IMR-90 (cell line): ENCODE measurements around the gene LAMA2. TPM values are rescaled to one million over a fixed set of nuclear protein-coding genes. Genes with fewer than 3 reads are reported as not detected.

ENCODE experiments used
- ATAC-seq: fragments of 200-7000 bp; cut with Tn5 transposase; 2 replicates; pipeline ENCODE4 v1.9.1; 2020; ENCODE audit warnings: low read depth, mild to moderate bottlenecking, moderate library complexity
- BruUV-seq: library from RNA; stranded (reverse); fragments of 400-500 nt; replicated peaks from 2 replicates; lab custom pipeline; 2021; lab: Mats Ljungman, UMichigan
- CTCF ChIA-PET: fragments of 300-600 bp; formaldehyde crosslinking; extraction: SDS; loops from one replicate; lab custom pipeline; 2021; ENCODE audit warnings: antibody characterized with exemption; lab: Yijun Ruan, JAX
- POLR2A ChIA-PET: fragments of 300-600 bp; sonication (Branson Sonifier 250); formaldehyde crosslinking; loops from one replicate; lab custom pipeline; 2022; ENCODE audit warnings: antibody characterized with exemption; ENCODE audit not compliant: unreplicated experiment; lab: Charles Lee
- DNase-seq: peaks from one replicate; pipeline ENCODE4 v3.0.0; 2013
- H2AFZ ChIP-seq: replicated peaks from 2 replicates; pipeline ENCODE3; 2013; ENCODE audit warnings: low read length, mild to moderate bottlenecking; ENCODE audit not compliant: poor library complexity
- H2AK5ac ChIP-seq: 2 replicates; pipeline ENCODE4 v1.6.1; 2013; ENCODE audit warnings: low read depth, low read length, inconsistent platforms
- H2AK9ac ChIP-seq: replicated peaks from 2 replicates; pipeline ENCODE3; 2013; ENCODE audit warnings: mild to moderate bottlenecking, low read depth, low read length, moderate library complexity; ENCODE audit not compliant: poor library complexity
- H2BK120ac ChIP-seq: 2 replicates; pipeline ENCODE4 v1.6.1; 2013; ENCODE audit warnings: low read depth, low read length, inconsistent platforms
- H2BK15ac ChIP-seq: 3 replicates; pipeline ENCODE4 v1.6.1; 2013; ENCODE audit warnings: low read depth, low read length, inconsistent platforms
- H2BK20ac ChIP-seq: 2 replicates; pipeline ENCODE4 v1.6.1; 2013; ENCODE audit warnings: low read depth, mild to moderate bottlenecking, inconsistent platforms, low read length, moderate library complexity
- H2BK5ac ChIP-seq: 2 replicates; pipeline ENCODE4 v1.6.1; 2013; ENCODE audit warnings: mild to moderate bottlenecking, low read depth, low read length, inconsistent platforms; ENCODE audit not compliant: poor library complexity, severe bottlenecking
- H3K14ac ChIP-seq: replicated peaks from 2 replicates; pipeline ENCODE4 v1.6.1; 2013; ENCODE audit warnings: low read depth, low read length, inconsistent platforms
- H3K18ac ChIP-seq: 2 replicates; pipeline ENCODE4 v1.6.1; 2013; ENCODE audit warnings: low read depth, low read length, control low read depth
- H3K23ac ChIP-seq: 2 replicates; pipeline ENCODE4 v1.6.1; 2013; ENCODE audit warnings: low read depth, low read length, inconsistent platforms
- H3K27ac ChIP-seq: 2 replicates; pipeline ENCODE4 v1.5.1; 2013; ENCODE audit warnings: mild to moderate bottlenecking, control low read depth, low read length; ENCODE audit not compliant: insufficient read depth
- H3K27me3 ChIP-seq: 2 replicates; pipeline ENCODE4 v1.6.1; 2013; ENCODE audit warnings: low read length; ENCODE audit not compliant: control insufficient read depth, insufficient read depth
- H3K36me3 ChIP-seq: 2 replicates; pipeline ENCODE4 v1.6.1; 2013; ENCODE audit warnings: low read length, mixed read lengths; ENCODE audit not compliant: control insufficient read depth, insufficient read depth
- H3K4ac ChIP-seq: 2 replicates; pipeline ENCODE4 v1.6.1; 2013; ENCODE audit warnings: low read depth, low read length, inconsistent platforms
- H3K4me1 ChIP-seq: 2 replicates; pipeline ENCODE4 v1.6.1; 2013; ENCODE audit warnings: low read length, mixed read lengths; ENCODE audit not compliant: control insufficient read depth, insufficient read depth
- H3K4me2 ChIP-seq: 2 replicates; pipeline ENCODE4 v1.6.1; 2013; ENCODE audit warnings: low read depth, mild to moderate bottlenecking, control low read depth, low read length, moderate library complexity
- H3K4me3 ChIP-seq: 2 replicates; pipeline ENCODE4 v1.5.1; 2013; ENCODE audit warnings: low read depth, mild to moderate bottlenecking, control low read depth, low read length, moderate library complexity; ENCODE audit not compliant: insufficient read depth
- H3K56ac ChIP-seq: 2 replicates; pipeline ENCODE4 v1.6.1; 2013; ENCODE audit warnings: low read length, inconsistent platforms; ENCODE audit not compliant: insufficient read depth; ENCODE audit errors: extremely low read depth
- H3K79me1 ChIP-seq, 2 experiments: 2 replicates each; pipeline ENCODE4 v1.6.1; 2013; ENCODE audit warnings: low read length in 2 of 2, inconsistent platforms in 1 of 2, low read depth in 1 of 2
- H3K9ac ChIP-seq: 2 replicates; pipeline ENCODE4 v1.6.1; 2013; ENCODE audit warnings: low read depth, low read length, control low read depth
- H3K9me1 ChIP-seq: 2 replicates; pipeline ENCODE4 v1.6.1; 2013; ENCODE audit warnings: low read length, inconsistent platforms; ENCODE audit not compliant: insufficient read depth
- H3K9me3 ChIP-seq: 2 replicates; pipeline ENCODE4 v1.6.1; 2013; ENCODE audit warnings: low read length; ENCODE audit not compliant: control insufficient read depth, insufficient read depth
- H4K20me1 ChIP-seq: 2 replicates; pipeline ENCODE4 v1.6.1; 2013; ENCODE audit warnings: low read length, inconsistent platforms; ENCODE audit not compliant: insufficient read depth
- H4K5ac ChIP-seq: 2 replicates; pipeline ENCODE4 v1.6.1; 2013; ENCODE audit warnings: mild to moderate bottlenecking, low read depth, low read length, control low read depth
- H4K8ac ChIP-seq, 2 experiments: 2 replicates each; pipeline ENCODE4 v1.6.1; 2013; ENCODE audit warnings: low read depth in 2 of 2, low read length in 2 of 2, control low read depth in 1 of 2, inconsistent platforms in 1 of 2
- H4K91ac ChIP-seq: 2 replicates; pipeline ENCODE4 v1.6.1; 2013; ENCODE audit warnings: low read depth, low read length, inconsistent platforms; ENCODE audit not compliant: insufficient read depth
- BHLHE40 ChIP-seq: fragments of 150-350 bp; IDR thresholded peaks from 2 replicates; pipeline ENCODE4 v1.6.1; 2016; ENCODE audit warnings: mild to moderate bottlenecking, low read depth, low read length
- CEBPB ChIP-seq: IDR thresholded peaks from 2 replicates; pipeline ENCODE4 v1.6.1; 2012; ENCODE audit warnings: low read depth, low read length, improper control_type of control experiment
- CHD1 ChIP-seq: IDR thresholded peaks from 2 replicates; pipeline ENCODE4 v1.6.1; 2012; ENCODE audit warnings: low read depth, low read length, improper control_type of control experiment
- CTCF ChIP-seq: conservative IDR thresholded peaks from 2 replicates; pipeline ENCODE4 v1.5.1; 2012; ENCODE audit warnings: mild to moderate bottlenecking, low read depth, low read length, improper control_type of control experiment
- ELK1 ChIP-seq: fragments of 150-350 bp; IDR thresholded peaks from 2 replicates; pipeline ENCODE4 v1.6.1; 2016; ENCODE audit warnings: low read depth, mild to moderate bottlenecking, low read length, moderate library complexity, borderline replicate concordance
- FOS ChIP-seq: fragments of 150-350 bp; IDR thresholded peaks from 2 replicates; pipeline ENCODE4 v1.6.1; 2016; ENCODE audit warnings: low read depth, low read length
- MAFK ChIP-seq: IDR thresholded peaks from 2 replicates; pipeline ENCODE4 v1.6.1; 2012; ENCODE audit warnings: low read depth, low read length, improper control_type of control experiment
- POLR2A ChIP-seq: IDR thresholded peaks from 2 replicates; pipeline ENCODE4 v1.6.1; 2012; ENCODE audit warnings: mild to moderate bottlenecking, low read depth, low read length
- RAD21 ChIP-seq: IDR thresholded peaks from 2 replicates; pipeline ENCODE4 v1.6.1; 2012; ENCODE audit warnings: low read length, improper control_type of control experiment
- RCOR1 ChIP-seq: IDR thresholded peaks from 2 replicates; pipeline ENCODE4 v1.6.1; 2012; ENCODE audit warnings: mild to moderate bottlenecking, low read length, improper control_type of control experiment; ENCODE audit not compliant: insufficient replicate concordance
- RFX5 ChIP-seq: IDR thresholded peaks from 2 replicates; pipeline ENCODE4 v1.8.0; 2012; ENCODE audit warnings: low read depth, mild to moderate bottlenecking, low read length, moderate library complexity
- SMC3 ChIP-seq: fragments of 150-350 bp; IDR thresholded peaks from 2 replicates; pipeline ENCODE4 v1.6.1; 2016; ENCODE audit warnings: low read depth, mild to moderate bottlenecking, antibody characterized with exemption, low read length, moderate library complexity
- USF2 ChIP-seq: fragments of 150-350 bp; IDR thresholded peaks from 2 replicates; pipeline ENCODE4 v1.6.1; 2017; ENCODE audit warnings: mild to moderate bottlenecking, antibody characterized with exemption, low read length, low read depth
- WGBS, 2 experiments: methylation state at CpG; one replicate each; pipeline versions ENCODE4 v1.1.5 to v1.1.7; 2013; ENCODE audit warnings: missing lambda C conversion rate in 2 of 2; ENCODE audit not compliant: insufficient read length in 1 of 2; ENCODE audit errors: extremely low coverage in 2 of 2; 5-methylcytosine and 5-hydroxymethylcytosine counted together
- dilution Hi-C: fragments of 300-500 bp; cut with HindIII; formaldehyde crosslinking; loops from one replicate; pipeline ENCODE4 v1.14.3; 2018; ENCODE audit warnings: low sequenced_read_pairs; ENCODE audit not compliant: unreplicated experiment
- in situ Hi-C: fragments of 300-500 bp; cut with MboI; formaldehyde crosslinking; loops from 3 replicates; pipeline ENCODE4 v1.14.3; 2019; ENCODE audit warnings: low sequenced_read_pairs, inconsistent platforms, mixed read lengths
- intact Hi-C: fragments of 100-400 bp; cut with micrococcal nuclease; formaldehyde crosslinking; loops from 2 replicates; pipeline ENCODE4 v1.10.0; 2022
- polyA plus RNA-seq, 3 experiments: library from polyadenylated mRNA; depleted of rRNA; stranded (reverse); fragments of >200 nt; gene quantifications; 2 replicates each; pipeline ENCODE4 v1.2.3, GENCODE V29; 2012; ENCODE audit warnings: low replicate concordance in 1 of 3
- total RNA-seq: library from RNA; depleted of rRNA; stranded (reverse); fragments of >200 nt; gene quantifications from 2 replicates; pipeline ENCODE4 v1.2.3, GENCODE V29; 2012

LAMA2 gene
- total and polyA plus RNA-seq, 2 of the 4 experiments (the other 2 are of a cell fraction): 9.9 to 13.3 TPM

DNA sequence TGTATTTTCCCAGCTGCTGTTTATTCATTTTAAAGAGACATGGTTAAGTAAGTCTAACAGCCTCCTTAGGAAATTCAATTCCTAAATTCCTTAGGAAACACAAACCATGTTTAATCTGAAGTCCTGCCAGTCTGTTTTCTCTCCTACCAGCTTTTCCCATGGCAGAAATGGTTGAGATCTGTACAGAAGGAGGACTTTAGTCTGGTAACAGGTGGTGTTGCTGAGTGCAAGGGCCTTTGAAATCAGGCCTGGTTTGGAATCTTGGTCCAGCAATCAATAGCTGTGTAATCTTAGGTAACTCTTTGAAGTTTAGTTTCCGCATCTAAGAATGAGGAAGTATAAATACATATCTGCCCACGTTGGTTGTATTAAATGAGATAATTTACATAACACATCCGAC is 232.5 kb downstream of the LAMA2 start:
- CTCF ChIA-PET: interaction anchor here (1.1 to 1.3 kb wide), 2 partner anchors 10 to 15 kb away, joined by 3 to 4 read pairs; no protein-coding TSS in a partner anchor
- BruUV-seq: no TSS peak
- ATAC-seq: no peak

More for the DNA sequence above, 232.5 kb downstream of the LAMA2 start:
- Histone ChIP-seq H4K20me1 (no peaks in the 10 kb centered on the region), H3K4me3 (no peak overlapping the region), H2AK9ac (no peak overlapping the region), H2AK5ac (no peak overlapping the region), H3K4me1 (no peaks in the 10 kb centered on the region), H4K91ac (no peak overlapping the region), H3K27me3 (no peaks in the 10 kb centered on the region), H3K4me2 (no peak overlapping the region), H3K14ac (no peak overlapping the region), H3K36me3 (no peaks in the 10 kb centered on the region), H3K23ac (no peak overlapping the region), H3K9ac (no peak overlapping the region), H3K27ac (no peak overlapping the region), H2BK120ac (no peak overlapping the region), H3K9me3 (no peaks in the 10 kb centered on the region), H3K56ac (no peak overlapping the region), H2AFZ (no peak overlapping the region), H4K8ac (no peak overlapping the region), H3K4ac (no peak overlapping the region), H2BK5ac (no peak overlapping the region), H2BK15ac (no peak overlapping the region), H3K79me1 (no peaks in the 10 kb centered on the region), H3K9me1 (no peaks in the 10 kb centered on the region), H4K5ac (no peak overlapping the region), H3K18ac (no peak overlapping the region), H2BK20ac (no peak overlapping the region)
- DNase-seq: no peak
- WGBS, 2 experiments: no CpG with 5 or more reads among the region's 3 CpGs
- in situ Hi-C loops (no loop called here), dilution Hi-C loops (no loop called here), intact Hi-C loops (no loop called here)
- POLR2A ChIA-PET: no interaction called here
- TF ChIP-seq CTCF: no peak
- no peak for TF ChIP-seq MAFK
- no peak for TF ChIP-seq RAD21
- TF ChIP-seq FOS: no peak
- no peak for TF ChIP-seq POLR2A
- TF ChIP-seq CEBPB: no peak
- no peak for TF ChIP-seq RCOR1
- TF ChIP-seq ELK1: no peak
- no peak for TF ChIP-seq CHD1
- no peak for TF ChIP-seq USF2
- TF ChIP-seq BHLHE40: no peak
- no peak for TF ChIP-seq SMC3
- no peak for TF ChIP-seq RFX5
